A549 (cell line): Measurements from ENCODE around the gene NCEH1.

Experiments
- BHLHE40 ChIP-seq: IDR thresholded peaks from 2 replicates; pipeline ENCODE4 v1.6.1; 2012; ENCODE audit warnings: low read depth, low read length, inconsistent platforms
- CEBPB ChIP-seq, 2 experiments: fragments of >200 bp in 1 of 2; sonication (Bioruptor Twin) in 1 of 2; formaldehyde crosslinking in 1 of 2; IDR thresholded peaks; 2 replicates each; pipeline ENCODE4 v1.6.1; 2012 to 2016
- CHD2 ChIP-seq: fragments of 150-350 bp; IDR thresholded peaks from 2 replicates; pipeline ENCODE4 v1.6.1; 2014; ENCODE audit warnings: low read length; ENCODE audit not compliant: partially characterized antibody
- CTCF ChIP-seq: fragments of >200 bp; sonication (Bioruptor Twin); formaldehyde crosslinking; IDR thresholded peaks from 3 replicates; pipeline ENCODE4 v1.5.1; 2016
- HMGXB4 ChIP-seq: fragments of 250-450 bp; sonication (Bioruptor Pico); IDR thresholded peaks from 2 replicates; pipeline ENCODE4 v1.5.0; 2021; ENCODE audit warnings: mild to moderate bottlenecking, moderate library complexity, borderline replicate concordance
- MAX ChIP-seq: IDR thresholded peaks from 2 replicates; pipeline ENCODE4 v1.6.1; 2012
- PBX3 ChIP-seq: IDR thresholded peaks from 2 replicates; pipeline ENCODE4 v1.6.1; 2012
- POLR2A ChIP-seq: IDR thresholded peaks from 2 replicates; pipeline ENCODE4 v1.6.1; 2012; ENCODE audit warnings: mild to moderate bottlenecking, low read length
- POLR2AphosphoS2 ChIP-seq: conservative IDR thresholded peaks from 2 replicates; pipeline ENCODE4 v1.6.1; 2012; ENCODE audit warnings: low read length, improper control_type of control experiment, inconsistent platforms
- RAD21 ChIP-seq, 2 experiments: fragments of >200 bp in 1 of 2; sonication (Bioruptor Twin) in 1 of 2; formaldehyde crosslinking in 1 of 2; IDR thresholded peaks in 1 of 2; conservative IDR thresholded peaks in 1 of 2; 2 replicates in 1 of 2; 3 replicates in 1 of 2; pipeline ENCODE4 v1.6.1; 2012 to 2018; ENCODE audit warnings: inconsistent platforms in 1 of 2
- RFX5 ChIP-seq: fragments of 450-650 bp; IDR thresholded peaks from 2 replicates; pipeline ENCODE4 v1.7.1; 2014; ENCODE audit warnings: antibody characterized with exemption, mild to moderate bottlenecking, moderate library complexity
- TP53 ChIP-seq: fragments of 250-450 bp; sonication (Bioruptor Pico); IDR thresholded peaks from 2 replicates; pipeline ENCODE4 v1.5.0; 2021; ENCODE audit warnings: mild to moderate bottlenecking, moderate library complexity
- USF2 ChIP-seq: fragments of 450-650 bp; IDR thresholded peaks from 2 replicates; pipeline ENCODE4 v1.6.1; 2014; ENCODE audit warnings: antibody characterized with exemption

- TF ChIP-seq USF2 (no peak), CHD2 (no peak), CTCF (no peak), RAD21 (conservative IDR thresholded peaks at IDR 0.05 in 1 of 2, IDR thresholded peaks at IDR 0.05 in 1 of 2) (no peak), PBX3 (no peak), POLR2A (no peak), RFX5 (no peak), TP53 (CRISPR knock-in tag) (no peak), HMGXB4 (no peak), CEBPB (IDR thresholded peaks at IDR 0.05) (peak; percentile 29 to 45; a peak in 1 of 4 replicates), POLR2AphosphoS2 (no peak), MAX (no peak), BHLHE40 (no peak)
These were observed 81.4 kb downstream of the NCEH1 start for GRCh38 chr3:172629470-172629869.
